HepG2 (cell line): Measurements from ENCODE around the gene ZNF273. TPM values are rescaled to one million over a fixed set of nuclear protein-coding genes. Genes with fewer than 3 reads are reported as not detected.

ENCODE experiments used
- ATM ChIP-seq: fragments of 450-650 bp; IDR thresholded peaks from 2 replicates; pipeline ENCODE4 v1.7.1; 2017; ENCODE audit warnings: mild to moderate bottlenecking, borderline replicate concordance
- DPF2 ChIP-seq: sonication (generic); formaldehyde crosslinking; IDR thresholded peaks from 2 replicates; pipeline ENCODE4 v1.4.0; 2020; ENCODE audit warnings: mild to moderate bottlenecking, low read depth, missing genetic modification reagents, borderline replicate concordance
- FOXA1 ChIP-seq, 2 experiments: fragments of 450-650 bp in 1 of 2; sonication (generic) in 1 of 2; formaldehyde crosslinking in 1 of 2; IDR thresholded peaks; 2 replicates each; pipeline versions ENCODE4 v1.4.0 to v1.6.1; 2016 to 2020; ENCODE audit warnings: missing genetic modification reagents in 1 of 2
- FOXK1 ChIP-seq: sonication (generic); formaldehyde crosslinking; IDR thresholded peaks from 2 replicates; pipeline ENCODE4 v1.4.0; 2020; ENCODE audit warnings: low read depth, missing genetic modification reagents, borderline replicate concordance
- GLI4 ChIP-seq: sonication (generic); formaldehyde crosslinking; IDR thresholded peaks from 2 replicates; pipeline ENCODE4 v1.5.1; 2020; ENCODE audit warnings: missing genetic modification reagents, mild to moderate bottlenecking, moderate library complexity, borderline replicate concordance
- JARID2 ChIP-seq: sonication (generic); formaldehyde crosslinking; IDR thresholded peaks from 2 replicates; pipeline ENCODE4 v1.8.1; 2023; ENCODE audit warnings: missing genetic modification reagents, inconsistent platforms; ENCODE audit not compliant: insufficient replicate concordance
- KLF12 ChIP-seq: sonication (generic); formaldehyde crosslinking; IDR thresholded peaks from 2 replicates; pipeline ENCODE4 v1.4.0; 2020; ENCODE audit warnings: missing genetic modification reagents, borderline replicate concordance
- RFX3 ChIP-seq: IDR thresholded peaks from 2 replicates; pipeline ENCODE4 v1.6.1; 2016; ENCODE audit warnings: missing biosample characterization, missing genetic modification reagents
- SRF ChIP-seq: IDR thresholded peaks from 2 replicates; pipeline ENCODE4 v1.6.1; 2011; ENCODE audit warnings: mild to moderate bottlenecking, low read depth, low read length, moderate library complexity
- SRSF1 ChIP-seq: fragments of 200-400 bp; formaldehyde crosslinking; optimal IDR thresholded peaks from 2 replicates; pipeline ENCODE3; 2017; ENCODE audit warnings: mild to moderate bottlenecking, low read depth, low read length, moderate library complexity
- TARDBP ChIP-seq: sonication (generic); formaldehyde crosslinking; IDR thresholded peaks from 2 replicates; pipeline ENCODE4 v1.8.0; 2022; ENCODE audit warnings: mild to moderate bottlenecking, missing genetic modification reagents
- ZBTB7A ChIP-seq: sonication (generic); formaldehyde crosslinking; IDR thresholded peaks from 2 replicates; pipeline ENCODE4 v1.8.0; 2022; ENCODE audit warnings: mild to moderate bottlenecking, missing genetic modification reagents
- ZFP37 ChIP-seq: sonication (generic); formaldehyde crosslinking; IDR thresholded peaks from 2 replicates; pipeline ENCODE4 v1.4.0; 2020; ENCODE audit warnings: missing genetic modification reagents, borderline replicate concordance
- ZKSCAN8 ChIP-seq: IDR thresholded peaks from 2 replicates; pipeline ENCODE4 v1.6.1; 2016; ENCODE audit warnings: borderline replicate concordance, missing genetic modification reagents, missing compliant biosample characterization
- ZNF12 ChIP-seq: sonication (generic); formaldehyde crosslinking; IDR thresholded peaks from 2 replicates; pipeline ENCODE4 v1.5.0; 2020; ENCODE audit warnings: missing genetic modification reagents
- ZNF232 ChIP-seq: sonication (generic); formaldehyde crosslinking; IDR thresholded peaks from 2 replicates; pipeline ENCODE4 v1.4.0; 2020; ENCODE audit warnings: missing genetic modification reagents, borderline replicate concordance
- ZNF746 ChIP-seq: sonication (generic); formaldehyde crosslinking; IDR thresholded peaks from 2 replicates; pipeline ENCODE4 v1.8.0; 2022; ENCODE audit warnings: mild to moderate bottlenecking, missing genetic modification reagents
- ZNF883 ChIP-seq: sonication (generic); formaldehyde crosslinking; IDR thresholded peaks from 2 replicates; pipeline ENCODE4 v1.5.1; 2020; ENCODE audit warnings: mild to moderate bottlenecking, missing genetic modification reagents; ENCODE audit errors: not compliant biosample characterization
- polyA plus RNA-seq, 8 experiments: library from polyadenylated mRNA; depleted of rRNA in 3 of 8; stranded (reverse) in 7 of 8; unstranded in 1 of 8; fragments of >200 nt; fragmentation: Illumina TruSeq in 4 of 8; extraction: Trizol in 4 of 8; gene quantifications; 2 replicates each; pipeline versions ENCODE4 v1.2.1 to v1.2.3, GENCODE V29; 2011 to 2016; ENCODE audit warnings: low read depth in 4 of 8, missing spikeins in 1 of 8, mixed read lengths in 1 of 8; ENCODE audit not compliant: insufficient read depth in 1 of 8
- total RNA-seq, 5 experiments: library from RNA; depleted of rRNA; stranded (reverse); fragments of >200 nt; fragmentation: Illumina TruSeq; extraction: Trizol; gene quantifications; 2 replicates each; pipeline ENCODE4 v1.2.3, GENCODE V29; 2016; ENCODE audit warnings: low read depth in 1 of 5
- TF ChIP-seq, protein P1 (sequence below): sonication (generic); formaldehyde crosslinking; IDR thresholded peaks from 2 replicates; pipeline ENCODE4 v1.4.0; 2020; ENCODE audit warnings: mild to moderate bottlenecking, missing genetic modification reagents
- TF ChIP-seq, protein P2 (sequence below), 2 experiments: fragments of 450-650 bp in 1 of 2; sonication (generic) in 1 of 2; formaldehyde crosslinking; IDR thresholded peaks; 2 replicates each; pipeline versions ENCODE4 v1.5.0 to v1.8.0; 2020 to 2022; ENCODE audit warnings: mild to moderate bottlenecking in 1 of 2, missing genetic modification reagents in 1 of 2
- TF ChIP-seq, protein P3 (sequence below): sonication (generic); formaldehyde crosslinking; IDR thresholded peaks from 2 replicates; pipeline ENCODE4; 2020; ENCODE audit warnings: missing genetic modification reagents, mild to moderate bottlenecking, borderline replicate concordance

ZNF273 gene
- total and polyA plus RNA-seq, 2 of the 13 experiments (the other 11 are each of a cell fraction or from before 2014, with no cell fraction given) = 1.7 to 5.8 TPM

DNA sequence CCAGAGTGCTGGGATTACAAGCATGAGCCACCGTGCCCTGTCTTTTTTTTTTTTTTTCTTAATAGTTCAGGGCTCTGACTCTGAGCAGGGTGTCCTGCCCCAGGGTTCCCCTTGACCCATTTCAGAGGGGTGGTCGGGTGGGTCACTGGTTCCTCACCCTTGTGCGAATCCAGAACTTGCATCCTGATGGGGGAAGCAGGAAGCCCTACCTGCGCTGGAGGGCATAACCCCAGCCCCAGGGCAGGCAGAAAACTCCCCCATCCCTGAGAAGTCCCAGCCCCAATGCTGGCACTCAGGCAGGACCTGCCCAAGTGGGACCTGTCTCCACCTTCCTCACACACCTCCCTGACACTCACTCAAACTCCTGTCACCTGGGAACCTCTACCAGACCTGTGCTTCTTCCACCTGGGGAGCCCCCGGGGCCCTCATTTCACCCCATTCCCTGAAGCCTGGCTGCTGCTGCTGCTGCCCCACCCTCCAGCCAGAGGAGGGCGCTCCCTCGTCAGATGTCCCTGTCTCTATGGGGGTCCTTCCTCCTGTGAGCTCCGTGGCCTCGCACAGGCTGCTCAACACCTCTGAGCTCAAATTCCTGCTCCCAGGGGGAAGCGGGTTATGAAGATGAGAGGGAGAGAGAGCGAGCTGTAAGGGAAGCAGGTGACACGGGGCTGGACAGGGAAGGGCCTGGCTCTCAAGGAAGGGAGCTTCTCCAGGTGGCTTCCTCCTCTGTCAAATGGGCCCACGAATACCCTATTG lies 15.1 kb upstream of the ZNF273 start (continued):
- TF ChIP-seq, protein P1, sequence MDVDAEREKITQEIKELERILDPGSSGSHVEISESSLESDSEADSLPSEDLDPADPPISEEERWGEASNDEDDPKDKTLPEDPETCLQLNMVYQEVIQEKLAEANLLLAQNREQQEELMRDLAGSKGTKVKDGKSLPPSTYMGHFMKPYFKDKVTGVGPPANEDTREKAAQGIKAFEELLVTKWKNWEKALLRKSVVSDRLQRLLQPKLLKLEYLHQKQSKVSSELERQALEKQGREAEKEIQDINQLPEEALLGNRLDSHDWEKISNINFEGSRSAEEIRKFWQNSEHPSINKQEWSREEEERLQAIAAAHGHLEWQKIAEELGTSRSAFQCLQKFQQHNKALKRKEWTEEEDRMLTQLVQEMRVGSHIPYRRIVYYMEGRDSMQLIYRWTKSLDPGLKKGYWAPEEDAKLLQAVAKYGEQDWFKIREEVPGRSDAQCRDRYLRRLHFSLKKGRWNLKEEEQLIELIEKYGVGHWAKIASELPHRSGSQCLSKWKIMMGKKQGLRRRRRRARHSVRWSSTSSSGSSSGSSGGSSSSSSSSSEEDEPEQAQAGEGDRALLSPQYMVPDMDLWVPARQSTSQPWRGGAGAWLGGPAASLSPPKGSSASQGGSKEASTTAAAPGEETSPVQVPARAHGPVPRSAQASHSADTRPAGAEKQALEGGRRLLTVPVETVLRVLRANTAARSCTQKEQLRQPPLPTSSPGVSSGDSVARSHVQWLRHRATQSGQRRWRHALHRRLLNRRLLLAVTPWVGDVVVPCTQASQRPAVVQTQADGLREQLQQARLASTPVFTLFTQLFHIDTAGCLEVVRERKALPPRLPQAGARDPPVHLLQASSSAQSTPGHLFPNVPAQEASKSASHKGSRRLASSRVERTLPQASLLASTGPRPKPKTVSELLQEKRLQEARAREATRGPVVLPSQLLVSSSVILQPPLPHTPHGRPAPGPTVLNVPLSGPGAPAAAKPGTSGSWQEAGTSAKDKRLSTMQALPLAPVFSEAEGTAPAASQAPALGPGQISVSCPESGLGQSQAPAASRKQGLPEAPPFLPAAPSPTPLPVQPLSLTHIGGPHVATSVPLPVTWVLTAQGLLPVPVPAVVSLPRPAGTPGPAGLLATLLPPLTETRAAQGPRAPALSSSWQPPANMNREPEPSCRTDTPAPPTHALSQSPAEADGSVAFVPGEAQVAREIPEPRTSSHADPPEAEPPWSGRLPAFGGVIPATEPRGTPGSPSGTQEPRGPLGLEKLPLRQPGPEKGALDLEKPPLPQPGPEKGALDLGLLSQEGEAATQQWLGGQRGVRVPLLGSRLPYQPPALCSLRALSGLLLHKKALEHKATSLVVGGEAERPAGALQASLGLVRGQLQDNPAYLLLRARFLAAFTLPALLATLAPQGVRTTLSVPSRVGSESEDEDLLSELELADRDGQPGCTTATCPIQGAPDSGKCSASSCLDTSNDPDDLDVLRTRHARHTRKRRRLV (CRISPR knock-in tag) = no peak
- TF ChIP-seq ZNF746 (CRISPR knock-in tag) (no peak), SRF (no peak), ZNF12 (no peak), ZNF883 (CRISPR knock-in tag) (no peak), ZKSCAN8 (CRISPR knock-in tag) (no peak), FOXA1 (IDR thresholded peaks at IDR 0.05) (no peak), FOXA1 (CRISPR knock-in tag; IDR thresholded peaks at IDR 0.05) (no peak), ZFP37 (CRISPR knock-in tag) (no peak), RFX3 (no peak), ZBTB7A (CRISPR knock-in tag) (0 out of 2 replicates have a peak, but pooled peaks have one; percentile 66), ATM (no peak), DPF2 (CRISPR knock-in tag) (no peak), JARID2 (no peak), TARDBP (CRISPR knock-in tag) (no peak), KLF12 (CRISPR knock-in tag) (no peak), ZNF232 (CRISPR knock-in tag) (no peak), SRSF1 (no peak), GLI4 (no peak), FOXK1 (no peak)
- TF ChIP-seq, protein P2, sequence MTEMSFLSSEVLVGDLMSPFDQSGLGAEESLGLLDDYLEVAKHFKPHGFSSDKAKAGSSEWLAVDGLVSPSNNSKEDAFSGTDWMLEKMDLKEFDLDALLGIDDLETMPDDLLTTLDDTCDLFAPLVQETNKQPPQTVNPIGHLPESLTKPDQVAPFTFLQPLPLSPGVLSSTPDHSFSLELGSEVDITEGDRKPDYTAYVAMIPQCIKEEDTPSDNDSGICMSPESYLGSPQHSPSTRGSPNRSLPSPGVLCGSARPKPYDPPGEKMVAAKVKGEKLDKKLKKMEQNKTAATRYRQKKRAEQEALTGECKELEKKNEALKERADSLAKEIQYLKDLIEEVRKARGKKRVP (CRISPR knock-in tag; IDR thresholded peaks at IDR 0.05) = no peak
- TF ChIP-seq, protein P3, sequence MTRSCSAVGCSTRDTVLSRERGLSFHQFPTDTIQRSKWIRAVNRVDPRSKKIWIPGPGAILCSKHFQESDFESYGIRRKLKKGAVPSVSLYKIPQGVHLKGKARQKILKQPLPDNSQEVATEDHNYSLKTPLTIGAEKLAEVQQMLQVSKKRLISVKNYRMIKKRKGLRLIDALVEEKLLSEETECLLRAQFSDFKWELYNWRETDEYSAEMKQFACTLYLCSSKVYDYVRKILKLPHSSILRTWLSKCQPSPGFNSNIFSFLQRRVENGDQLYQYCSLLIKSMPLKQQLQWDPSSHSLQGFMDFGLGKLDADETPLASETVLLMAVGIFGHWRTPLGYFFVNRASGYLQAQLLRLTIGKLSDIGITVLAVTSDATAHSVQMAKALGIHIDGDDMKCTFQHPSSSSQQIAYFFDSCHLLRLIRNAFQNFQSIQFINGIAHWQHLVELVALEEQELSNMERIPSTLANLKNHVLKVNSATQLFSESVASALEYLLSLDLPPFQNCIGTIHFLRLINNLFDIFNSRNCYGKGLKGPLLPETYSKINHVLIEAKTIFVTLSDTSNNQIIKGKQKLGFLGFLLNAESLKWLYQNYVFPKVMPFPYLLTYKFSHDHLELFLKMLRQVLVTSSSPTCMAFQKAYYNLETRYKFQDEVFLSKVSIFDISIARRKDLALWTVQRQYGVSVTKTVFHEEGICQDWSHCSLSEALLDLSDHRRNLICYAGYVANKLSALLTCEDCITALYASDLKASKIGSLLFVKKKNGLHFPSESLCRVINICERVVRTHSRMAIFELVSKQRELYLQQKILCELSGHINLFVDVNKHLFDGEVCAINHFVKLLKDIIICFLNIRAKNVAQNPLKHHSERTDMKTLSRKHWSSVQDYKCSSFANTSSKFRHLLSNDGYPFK (CRISPR knock-in tag) = no peak
